SK-N-SH (cell line): ENCODE data around the gene TLL2. TPM values are rescaled to one million over a fixed set of nuclear protein-coding genes. Genes with fewer than 3 reads are reported as not detected.

Source experiments
- CTCF ChIA-PET: fragments of 300-600, 350-600 bp; formaldehyde crosslinking; extraction: SDS; loops from one replicate; lab custom pipeline; 2021; lab: Yijun Ruan, JAX
- POLR2A ChIA-PET: fragments of 350-600 bp; sonication (Branson Sonifier 250); formaldehyde crosslinking; extraction: SDS; loops from one replicate; lab custom pipeline; 2020; ENCODE audit warnings: antibody characterized with exemption, inconsistent platforms; lab: Yijun Ruan, JAX
- DNase-seq: peaks from one replicate; pipeline ENCODE4 v3.0.0; 2012
- H2AFZ ChIP-seq: fragments of 200-600 bp; sonication (generic); 2 replicates; pipeline ENCODE4 v1.8.1; 2016; ENCODE audit warnings: antibody characterized with exemption, mild to moderate bottlenecking, low read depth
- H3F3A ChIP-seq: fragments of 200-600 bp; sonication (generic); replicated peaks from 2 replicates; pipeline ENCODE3; 2016; ENCODE audit warnings: antibody characterized with exemption, mild to moderate bottlenecking; ENCODE audit not compliant: insufficient read depth
- H3K27ac ChIP-seq, 2 experiments: fragments of 200-500 bp in 1 of 2; fragments of 200-600 bp in 1 of 2; sonication (Bioruptor generic) in 1 of 2; sonication (generic), shearing (Covaris generic) in 1 of 2; 2 replicates each; pipeline versions ENCODE4 v1.5.1 to v1.6.1; 2014 to 2016; ENCODE audit warnings: low read depth in 2 of 2, inconsistent platforms in 1 of 2, low read length in 1 of 2, mild to moderate bottlenecking in 1 of 2, mixed read lengths in 1 of 2
- H3K27me3 ChIP-seq: fragments of 200-600 bp; sonication (generic), shearing (Covaris generic); 2 replicates; pipeline ENCODE4 v1.6.1; 2016; ENCODE audit warnings: mixed run types; ENCODE audit not compliant: insufficient read depth
- H3K36me3 ChIP-seq, 2 experiments: fragments of 200-500 bp in 1 of 2; fragments of 200-600 bp in 1 of 2; sonication (Bioruptor generic) in 1 of 2; sonication (generic) in 1 of 2; replicated peaks in 1 of 2; 2 replicates each; pipeline versions ENCODE3 to v1.5.1; 2014 to 2016; ENCODE audit warnings: low read length in 1 of 2, mild to moderate bottlenecking in 1 of 2; ENCODE audit not compliant: insufficient read depth in 2 of 2, control insufficient read depth in 1 of 2
- H3K4me1 ChIP-seq, 2 experiments: fragments of 200-500 bp in 1 of 2; fragments of 200-600 bp in 1 of 2; sonication (Bioruptor generic) in 1 of 2; sonication (generic), shearing (Covaris generic) in 1 of 2; 2 replicates each; pipeline versions ENCODE4 v1.5.1 to v1.6.1; 2014 to 2016; ENCODE audit warnings: low read depth in 1 of 2, low read length in 1 of 2, mixed run types in 1 of 2; ENCODE audit not compliant: insufficient read depth in 2 of 2, control insufficient read depth in 1 of 2
- H3K4me2 ChIP-seq: fragments of 200-600 bp; sonication (generic), shearing (Covaris generic); 2 replicates; pipeline ENCODE4 v1.6.1; 2017; ENCODE audit warnings: mixed run types
- H3K4me3 ChIP-seq, 2 experiments: fragments of 200-500 bp in 1 of 2; fragments of 200-600 bp in 1 of 2; sonication (Bioruptor generic) in 1 of 2; sonication (generic), shearing (Covaris generic) in 1 of 2; 2 replicates each; pipeline versions ENCODE4 v1.5.1 to v1.8.1; 2014 to 2016; ENCODE audit warnings: low read depth in 2 of 2, inconsistent platforms in 1 of 2, low read length in 1 of 2, mild to moderate bottlenecking in 1 of 2, mixed read lengths in 1 of 2, moderate library complexity in 1 of 2
- H3K79me2 ChIP-seq: fragments of 200-600 bp; sonication (generic); 2 replicates; pipeline ENCODE4 v1.8.1; 2017; ENCODE audit warnings: mild to moderate bottlenecking; ENCODE audit not compliant: insufficient read depth
- H3K9ac ChIP-seq: fragments of 200-600 bp; sonication (generic); 2 replicates; pipeline ENCODE4 v1.6.1; 2017; ENCODE audit warnings: mixed run types
- H3K9me2 ChIP-seq: fragments of 200-600 bp; sonication (generic); 2 replicates; pipeline ENCODE4 v1.6.1; 2017; ENCODE audit warnings: mixed run types
- H3K9me3 ChIP-seq: fragments of 200-600 bp; sonication (generic); 2 replicates; pipeline ENCODE4 v1.6.1; 2017; ENCODE audit warnings: mixed run types, mild to moderate bottlenecking, moderate library complexity
- H4K20me1 ChIP-seq: fragments of 200-600 bp; sonication (generic); 2 replicates; pipeline ENCODE4 v1.6.1; 2017; ENCODE audit warnings: mild to moderate bottlenecking, mixed run types; ENCODE audit not compliant: insufficient read depth
- CHD2 ChIP-seq: fragments of 150-350 bp; IDR thresholded peaks from 2 replicates; pipeline ENCODE4 v1.6.1; 2018; ENCODE audit warnings: low read length; ENCODE audit not compliant: partially characterized antibody
- ELF1 ChIP-seq: IDR thresholded peaks from 2 replicates; pipeline ENCODE4 v1.4.0; 2012
- EP300 ChIP-seq, 2 experiments: IDR thresholded peaks; 2 replicates each; pipeline versions ENCODE4 v1.4.0 to v1.6.1; 2012; ENCODE audit warnings: borderline replicate concordance in 1 of 2, low read depth in 1 of 2, low read length in 1 of 2
- EZH2phosphoT487 ChIP-seq: fragments of 200-600 bp; sonication (generic); IDR thresholded peaks from 2 replicates; pipeline ENCODE4 v1.6.1; 2017; ENCODE audit warnings: low read depth, mixed run types, mild to moderate bottlenecking, antibody characterized with exemption, moderate library complexity, borderline replicate concordance
- GATA2 ChIP-seq: sonication (generic); formaldehyde crosslinking; IDR thresholded peaks from 2 replicates; pipeline ENCODE4 v1.5.0; 2020; ENCODE audit warnings: mild to moderate bottlenecking, missing genetic modification reagents
- JUND ChIP-seq: IDR thresholded peaks from 2 replicates; pipeline ENCODE4 v1.4.0; 2012
- MEF2A ChIP-seq: IDR thresholded peaks from 2 replicates; pipeline ENCODE4 v1.4.0; 2012; ENCODE audit warnings: low read depth, borderline replicate concordance
- NRF1 ChIP-seq: IDR thresholded peaks from 2 replicates; pipeline ENCODE4 v1.6.1; 2012; ENCODE audit warnings: low read depth, mild to moderate bottlenecking, low read length
- RAD21 ChIP-seq: IDR thresholded peaks from 2 replicates; pipeline ENCODE4 v1.6.1; 2012; ENCODE audit warnings: mild to moderate bottlenecking, low read length
- RCOR1 ChIP-seq: fragments of 150-350 bp; IDR thresholded peaks from 2 replicates; pipeline ENCODE4 v1.6.1; 2017; ENCODE audit warnings: antibody characterized with exemption, low read length
- RFX5 ChIP-seq: IDR thresholded peaks from 2 replicates; pipeline ENCODE4 v1.6.1; 2012; ENCODE audit warnings: mild to moderate bottlenecking, improper control_type of control experiment, low read length
- RXRA ChIP-seq: IDR thresholded peaks from 2 replicates; pipeline ENCODE4 v1.4.0; 2012; ENCODE audit warnings: low read depth, mild to moderate bottlenecking, borderline replicate concordance
- SMC3 ChIP-seq: IDR thresholded peaks from 2 replicates; pipeline ENCODE4 v1.6.1; 2012; ENCODE audit warnings: low read depth, low read length, improper control_type of control experiment
- USF1 ChIP-seq: IDR thresholded peaks from 2 replicates; pipeline ENCODE4 v1.4.0; 2012; ENCODE audit warnings: low read depth, borderline replicate concordance
- USF2 ChIP-seq: fragments of 150-350 bp; IDR thresholded peaks from 2 replicates; pipeline ENCODE4 v1.6.1; 2017; ENCODE audit warnings: antibody characterized with exemption, low read length, low read depth, borderline replicate concordance
- YY1 ChIP-seq: IDR thresholded peaks from 2 replicates; pipeline ENCODE4 v1.4.0; 2012; ENCODE audit warnings: low read depth, mild to moderate bottlenecking
- WGBS: methylation state at CpG from one replicate; pipeline ENCODE4 v1.1.6; 2017; ENCODE audit warnings: low lambda C conversion rate; 5-methylcytosine and 5-hydroxymethylcytosine counted together
- polyA plus RNA-seq, 3 experiments: library from polyadenylated mRNA; depleted of rRNA; stranded (reverse); fragments of >200 nt; gene quantifications; 2 replicates each; pipeline ENCODE4 v1.2.3, GENCODE V29; 2012
- TF ChIP-seq, protein P1 (sequence below): IDR thresholded peaks from 2 replicates; pipeline ENCODE4 v1.4.0; 2012; ENCODE audit warnings: low read depth, borderline replicate concordance
- TF ChIP-seq, protein P2 (sequence below): IDR thresholded peaks from 2 replicates; pipeline ENCODE4 v1.4.0; 2012; ENCODE audit warnings: low read depth
- TF ChIP-seq, protein P3 (sequence below): fragments of 150-350 bp; IDR thresholded peaks from 2 replicates; pipeline ENCODE4 v1.6.1; 2016; ENCODE audit warnings: mild to moderate bottlenecking, low read depth, low read length

Gene TLL2
- polyA plus RNA-seq, 1 of the 3 experiments (the other 2 are of a cell fraction) = 0.36 TPM

DNA sequence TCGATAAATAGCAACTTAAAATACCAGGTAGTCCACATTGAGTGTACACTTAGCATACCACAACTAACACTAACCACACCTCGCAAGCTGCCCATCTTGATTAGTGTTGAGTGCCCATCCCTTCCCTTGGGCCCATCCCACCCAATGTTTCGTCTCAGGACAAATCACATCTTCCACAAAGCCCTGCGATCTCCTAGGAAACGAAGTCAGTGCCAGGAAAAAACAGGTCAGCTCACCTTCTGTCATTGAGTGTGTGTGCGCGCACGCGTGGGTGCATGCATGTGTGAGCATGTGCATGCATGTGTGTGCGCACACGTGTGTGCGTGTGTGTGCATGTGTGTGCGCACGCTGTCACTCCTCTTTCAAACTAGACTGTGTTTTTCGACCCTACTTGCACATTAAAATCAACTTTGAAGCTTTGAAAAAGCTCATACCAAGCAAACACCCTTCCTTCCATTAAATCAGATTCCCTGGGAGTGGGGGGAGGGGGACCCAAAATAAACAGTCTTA is 106.1 kb downstream of the TLL2 start:
- Histone ChIP-seq H3K27me3 (peaks cover 10% of the 10 kb centered on the region; the same call in 1 of the 2 replicates), H2AFZ (no peak overlapping the region), H3K9me3 (no peaks in the 10 kb centered on the region), H3K27ac (no peak overlapping the region), H3K9ac (no peak overlapping the region), H3F3A (no peaks in the 10 kb centered on the region), H3K79me2 (no peaks in the 10 kb centered on the region), H3K4me2 (no peak overlapping the region), H3K9me2 (no peaks in the 10 kb centered on the region), H3K4me1 (no peaks in the 10 kb centered on the region), H3K4me3 (no peak overlapping the region), H4K20me1 (no peaks in the 10 kb centered on the region), H3K36me3 (no peaks in the 10 kb centered on the region)
- CTCF ChIA-PET = interaction anchor here (0.8 to 12.1 kb wide), 4 partner anchors 12 to 106 kb away, joined by 4 to 101 read pairs (median 5); partner anchors contain the start of gene TLL2
- POLR2A ChIA-PET = no interaction called here
- no peak for DNase-seq
- WGBS = 52% methylated on average over 15 of the region's 15 CpGs
- TF ChIP-seq, protein P1, sequence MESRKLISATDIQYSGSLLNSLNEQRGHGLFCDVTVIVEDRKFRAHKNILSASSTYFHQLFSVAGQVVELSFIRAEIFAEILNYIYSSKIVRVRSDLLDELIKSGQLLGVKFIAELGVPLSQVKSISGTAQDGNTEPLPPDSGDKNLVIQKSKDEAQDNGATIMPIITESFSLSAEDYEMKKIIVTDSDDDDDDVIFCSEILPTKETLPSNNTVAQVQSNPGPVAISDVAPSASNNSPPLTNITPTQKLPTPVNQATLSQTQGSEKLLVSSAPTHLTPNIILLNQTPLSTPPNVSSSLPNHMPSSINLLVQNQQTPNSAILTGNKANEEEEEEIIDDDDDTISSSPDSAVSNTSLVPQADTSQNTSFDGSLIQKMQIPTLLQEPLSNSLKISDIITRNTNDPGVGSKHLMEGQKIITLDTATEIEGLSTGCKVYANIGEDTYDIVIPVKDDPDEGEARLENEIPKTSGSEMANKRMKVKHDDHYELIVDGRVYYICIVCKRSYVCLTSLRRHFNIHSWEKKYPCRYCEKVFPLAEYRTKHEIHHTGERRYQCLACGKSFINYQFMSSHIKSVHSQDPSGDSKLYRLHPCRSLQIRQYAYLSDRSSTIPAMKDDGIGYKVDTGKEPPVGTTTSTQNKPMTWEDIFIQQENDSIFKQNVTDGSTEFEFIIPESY = no peak
- TF ChIP-seq JUND (no peak), CHD2 (no peak), RXRA (no peak), USF1 (no peak), EP300 (IDR thresholded peaks at IDR 0.05; ENCODE audit: borderline replicate concordance in 1 of 2, low read depth in 1 of 2, low read length in 1 of 2) (no peak), EZH2phosphoT487 (no peak), MEF2A (no peak)

GRCh38 chr10:96406091-96406490 is 107.6 kb downstream of the TLL2 start:
- H3K4me1 ChIP-seq = no peaks in the 10 kb centered on the region
- H3K4me2 ChIP-seq = no peak overlapping the region
- peaks cover 12% of the 10 kb centered on the region; the same call in 1 of the 2 replicates for H3K27me3 ChIP-seq
- H3K9me3 ChIP-seq = no peaks in the 10 kb centered on the region
- no peak overlapping the region for H3K27ac ChIP-seq
- DNase-seq = no peak
- H4K20me1 ChIP-seq = no peaks in the 10 kb centered on the region
- H3K9me2 ChIP-seq = no peaks in the 10 kb centered on the region
- 38% methylated on average over 5 of the region's 5 CpGs for WGBS
- POLR2A ChIA-PET = no interaction called here
- H3F3A ChIP-seq = no peaks in the 10 kb centered on the region
- no peaks in the 10 kb centered on the region for H3K79me2 ChIP-seq
- H3K36me3 ChIP-seq = no peaks in the 10 kb centered on the region
- CTCF ChIA-PET = interaction anchor here (0.6 to 12.1 kb wide), 2 partner anchors 11 to 105 kb away, joined by 4 to 101 read pairs; no protein-coding TSS in a partner anchor
- TF ChIP-seq NRF1 = no peak
- no peak for TF ChIP-seq ELF1
- TF ChIP-seq RXRA = no peak
- TF ChIP-seq, protein P2, sequence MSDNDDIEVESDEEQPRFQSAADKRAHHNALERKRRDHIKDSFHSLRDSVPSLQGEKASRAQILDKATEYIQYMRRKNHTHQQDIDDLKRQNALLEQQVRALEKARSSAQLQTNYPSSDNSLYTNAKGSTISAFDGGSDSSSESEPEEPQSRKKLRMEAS = no peak
- TF ChIP-seq, protein P1 = no peak
- TF ChIP-seq JUND = no peak
- TF ChIP-seq, protein P3, sequence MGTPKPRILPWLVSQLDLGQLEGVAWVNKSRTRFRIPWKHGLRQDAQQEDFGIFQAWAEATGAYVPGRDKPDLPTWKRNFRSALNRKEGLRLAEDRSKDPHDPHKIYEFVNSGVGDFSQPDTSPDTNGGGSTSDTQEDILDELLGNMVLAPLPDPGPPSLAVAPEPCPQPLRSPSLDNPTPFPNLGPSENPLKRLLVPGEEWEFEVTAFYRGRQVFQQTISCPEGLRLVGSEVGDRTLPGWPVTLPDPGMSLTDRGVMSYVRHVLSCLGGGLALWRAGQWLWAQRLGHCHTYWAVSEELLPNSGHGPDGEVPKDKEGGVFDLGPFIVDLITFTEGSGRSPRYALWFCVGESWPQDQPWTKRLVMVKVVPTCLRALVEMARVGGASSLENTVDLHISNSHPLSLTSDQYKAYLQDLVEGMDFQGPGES = no peak
- no peak for TF ChIP-seq RAD21
- no peak for TF ChIP-seq USF2
- TF ChIP-seq GATA2 = no peak
- no peak for TF ChIP-seq YY1
- TF ChIP-seq SMC3 = no peak
- TF ChIP-seq EZH2phosphoT487 = no peak
- no peak for TF ChIP-seq RCOR1
- TF ChIP-seq RFX5 = no peak
- no peak overlapping the region for H2AFZ ChIP-seq
- no peak overlapping the region for H3K4me3 ChIP-seq
- no peak overlapping the region for H3K9ac ChIP-seq
